ENCODE results near the gene ZNF518A. TPM values are rescaled to one million over a fixed set of nuclear protein-coding genes. Genes with fewer than 3 reads are reported as not detected.

ZNF518A gene
- total and polyA plus RNA-seq, 2 of the 13 experiments (the other 11 are each of a cell fraction or from before 2014, with no cell fraction given): 21.7 to 37.1 TPM

DNA sequence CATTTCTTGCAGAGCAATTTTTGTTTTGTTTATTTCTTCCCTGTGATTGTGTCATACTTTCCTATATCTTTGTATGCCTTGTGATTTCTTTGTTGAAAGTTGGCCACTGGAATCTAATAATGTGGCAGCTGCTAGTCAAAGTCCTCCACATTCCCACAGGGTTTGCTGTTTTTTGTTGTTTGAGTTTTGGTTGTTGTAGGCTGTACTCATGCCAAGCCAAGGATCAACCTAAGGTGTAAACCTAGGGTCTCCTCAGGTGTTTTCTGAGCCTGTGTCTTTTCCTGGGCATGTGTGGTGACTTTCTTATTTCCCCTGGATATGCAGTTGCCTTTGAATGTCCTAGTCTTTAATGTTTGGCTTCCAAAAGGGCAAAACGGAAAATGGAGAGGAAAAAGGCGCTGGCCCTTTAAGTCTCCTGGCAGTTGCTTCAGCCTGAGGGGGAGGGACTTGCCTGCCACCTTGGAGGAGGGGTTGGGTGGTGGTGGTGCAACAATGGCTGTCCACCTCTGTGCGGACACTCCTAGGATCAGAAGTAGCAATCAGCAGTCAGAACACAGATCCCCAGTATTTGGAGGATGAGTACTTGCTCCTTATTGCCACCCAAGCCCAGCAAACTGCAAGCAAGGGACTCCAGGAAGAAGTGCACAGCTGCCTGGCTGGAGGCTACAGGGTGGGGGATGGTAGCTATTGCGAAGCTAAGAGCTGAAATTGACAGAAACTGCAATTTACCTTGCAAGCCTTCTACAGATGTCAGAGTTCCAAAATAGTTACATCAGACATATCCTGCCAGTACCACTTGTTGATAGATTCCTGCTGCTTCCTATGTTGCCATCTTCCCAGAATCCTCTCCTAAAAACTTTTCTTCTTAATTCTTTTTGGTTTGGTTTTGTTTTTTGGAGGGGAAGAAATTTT is 5.6 kb upstream of the ZNF518A start (continued):
- TF ChIP-seq, protein P1, sequence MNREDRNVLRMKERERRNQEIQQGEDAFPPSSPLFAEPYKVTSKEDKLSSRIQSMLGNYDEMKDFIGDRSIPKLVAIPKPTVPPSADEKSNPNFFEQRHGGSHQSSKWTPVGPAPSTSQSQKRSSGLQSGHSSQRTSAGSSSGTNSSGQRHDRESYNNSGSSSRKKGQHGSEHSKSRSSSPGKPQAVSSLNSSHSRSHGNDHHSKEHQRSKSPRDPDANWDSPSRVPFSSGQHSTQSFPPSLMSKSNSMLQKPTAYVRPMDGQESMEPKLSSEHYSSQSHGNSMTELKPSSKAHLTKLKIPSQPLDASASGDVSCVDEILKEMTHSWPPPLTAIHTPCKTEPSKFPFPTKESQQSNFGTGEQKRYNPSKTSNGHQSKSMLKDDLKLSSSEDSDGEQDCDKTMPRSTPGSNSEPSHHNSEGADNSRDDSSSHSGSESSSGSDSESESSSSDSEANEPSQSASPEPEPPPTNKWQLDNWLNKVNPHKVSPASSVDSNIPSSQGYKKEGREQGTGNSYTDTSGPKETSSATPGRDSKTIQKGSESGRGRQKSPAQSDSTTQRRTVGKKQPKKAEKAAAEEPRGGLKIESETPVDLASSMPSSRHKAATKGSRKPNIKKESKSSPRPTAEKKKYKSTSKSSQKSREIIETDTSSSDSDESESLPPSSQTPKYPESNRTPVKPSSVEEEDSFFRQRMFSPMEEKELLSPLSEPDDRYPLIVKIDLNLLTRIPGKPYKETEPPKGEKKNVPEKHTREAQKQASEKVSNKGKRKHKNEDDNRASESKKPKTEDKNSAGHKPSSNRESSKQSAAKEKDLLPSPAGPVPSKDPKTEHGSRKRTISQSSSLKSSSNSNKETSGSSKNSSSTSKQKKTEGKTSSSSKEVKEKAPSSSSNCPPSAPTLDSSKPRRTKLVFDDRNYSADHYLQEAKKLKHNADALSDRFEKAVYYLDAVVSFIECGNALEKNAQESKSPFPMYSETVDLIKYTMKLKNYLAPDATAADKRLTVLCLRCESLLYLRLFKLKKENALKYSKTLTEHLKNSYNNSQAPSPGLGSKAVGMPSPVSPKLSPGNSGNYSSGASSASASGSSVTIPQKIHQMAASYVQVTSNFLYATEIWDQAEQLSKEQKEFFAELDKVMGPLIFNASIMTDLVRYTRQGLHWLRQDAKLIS (CRISPR knock-in tag; IDR thresholded peaks at IDR 0.05): no peak
- TF ChIP-seq, protein P2, sequence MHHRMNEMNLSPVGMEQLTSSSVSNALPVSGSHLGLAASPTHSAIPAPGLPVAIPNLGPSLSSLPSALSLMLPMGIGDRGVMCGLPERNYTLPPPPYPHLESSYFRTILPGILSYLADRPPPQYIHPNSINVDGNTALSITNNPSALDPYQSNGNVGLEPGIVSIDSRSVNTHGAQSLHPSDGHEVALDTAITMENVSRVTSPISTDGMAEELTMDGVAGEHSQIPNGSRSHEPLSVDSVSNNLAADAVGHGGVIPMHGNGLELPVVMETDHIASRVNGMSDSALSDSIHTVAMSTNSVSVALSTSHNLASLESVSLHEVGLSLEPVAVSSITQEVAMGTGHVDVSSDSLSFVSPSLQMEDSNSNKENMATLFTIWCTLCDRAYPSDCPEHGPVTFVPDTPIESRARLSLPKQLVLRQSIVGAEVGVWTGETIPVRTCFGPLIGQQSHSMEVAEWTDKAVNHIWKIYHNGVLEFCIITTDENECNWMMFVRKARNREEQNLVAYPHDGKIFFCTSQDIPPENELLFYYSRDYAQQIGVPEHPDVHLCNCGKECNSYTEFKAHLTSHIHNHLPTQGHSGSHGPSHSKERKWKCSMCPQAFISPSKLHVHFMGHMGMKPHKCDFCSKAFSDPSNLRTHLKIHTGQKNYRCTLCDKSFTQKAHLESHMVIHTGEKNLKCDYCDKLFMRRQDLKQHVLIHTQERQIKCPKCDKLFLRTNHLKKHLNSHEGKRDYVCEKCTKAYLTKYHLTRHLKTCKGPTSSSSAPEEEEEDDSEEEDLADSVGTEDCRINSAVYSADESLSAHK (CRISPR knock-in tag; IDR thresholded peaks at IDR 0.05; ENCODE audit: borderline replicate concordance): no peak
- TF ChIP-seq, protein P3, sequence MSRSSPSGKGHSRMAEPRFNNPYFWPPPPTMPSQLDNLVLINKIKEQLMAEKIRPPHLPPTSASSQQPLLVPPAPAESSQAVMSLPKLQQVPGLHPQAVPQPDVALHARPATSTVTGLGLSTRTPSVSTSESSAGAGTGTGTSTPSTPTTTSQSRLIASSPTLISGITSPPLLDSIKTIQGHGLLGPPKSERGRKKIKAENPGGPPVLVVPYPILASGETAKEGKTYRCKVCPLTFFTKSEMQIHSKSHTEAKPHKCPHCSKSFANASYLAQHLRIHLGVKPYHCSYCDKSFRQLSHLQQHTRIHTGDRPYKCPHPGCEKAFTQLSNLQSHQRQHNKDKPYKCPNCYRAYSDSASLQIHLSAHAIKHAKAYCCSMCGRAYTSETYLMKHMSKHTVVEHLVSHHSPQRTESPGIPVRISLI (CRISPR knock-in tag; IDR thresholded peaks at IDR 0.05; ENCODE audit: borderline replicate concordance): no peak
- TF ChIP-seq ISL2 (CRISPR knock-in tag; IDR thresholded peaks at IDR 0.05) (no peak), FOXJ3 (CRISPR knock-in tag; IDR thresholded peaks at IDR 0.05; ENCODE audit: borderline replicate concordance) (no peak), GABPA (IDR thresholded peaks at IDR 0.05; ENCODE audit: low read depth, low read length) (no peak), GABPA (CRISPR knock-in tag; IDR thresholded peaks at IDR 0.05; ENCODE audit: low read depth) (peak; percentile 37), ZNF761 (CRISPR knock-in tag; conservative IDR thresholded peaks at IDR 0.05) (peak; percentile 76; the same call in 1 of the 2 replicates), SNAPC2 (CRISPR knock-in tag; IDR thresholded peaks at IDR 0.05) (peak; percentile 54; the same call in 1 of the 2 replicates), ZKSCAN8 (CRISPR knock-in tag; IDR thresholded peaks at IDR 0.05; ENCODE audit: borderline replicate concordance) (no peak), RAD51 (IDR thresholded peaks at IDR 0.05; ENCODE audit: borderline replicate concordance) (no peak), GATA4 (IDR thresholded peaks at IDR 0.05; ENCODE audit: borderline replicate concordance, low read depth) (no peak)
- TF ChIP-seq, protein P4, sequence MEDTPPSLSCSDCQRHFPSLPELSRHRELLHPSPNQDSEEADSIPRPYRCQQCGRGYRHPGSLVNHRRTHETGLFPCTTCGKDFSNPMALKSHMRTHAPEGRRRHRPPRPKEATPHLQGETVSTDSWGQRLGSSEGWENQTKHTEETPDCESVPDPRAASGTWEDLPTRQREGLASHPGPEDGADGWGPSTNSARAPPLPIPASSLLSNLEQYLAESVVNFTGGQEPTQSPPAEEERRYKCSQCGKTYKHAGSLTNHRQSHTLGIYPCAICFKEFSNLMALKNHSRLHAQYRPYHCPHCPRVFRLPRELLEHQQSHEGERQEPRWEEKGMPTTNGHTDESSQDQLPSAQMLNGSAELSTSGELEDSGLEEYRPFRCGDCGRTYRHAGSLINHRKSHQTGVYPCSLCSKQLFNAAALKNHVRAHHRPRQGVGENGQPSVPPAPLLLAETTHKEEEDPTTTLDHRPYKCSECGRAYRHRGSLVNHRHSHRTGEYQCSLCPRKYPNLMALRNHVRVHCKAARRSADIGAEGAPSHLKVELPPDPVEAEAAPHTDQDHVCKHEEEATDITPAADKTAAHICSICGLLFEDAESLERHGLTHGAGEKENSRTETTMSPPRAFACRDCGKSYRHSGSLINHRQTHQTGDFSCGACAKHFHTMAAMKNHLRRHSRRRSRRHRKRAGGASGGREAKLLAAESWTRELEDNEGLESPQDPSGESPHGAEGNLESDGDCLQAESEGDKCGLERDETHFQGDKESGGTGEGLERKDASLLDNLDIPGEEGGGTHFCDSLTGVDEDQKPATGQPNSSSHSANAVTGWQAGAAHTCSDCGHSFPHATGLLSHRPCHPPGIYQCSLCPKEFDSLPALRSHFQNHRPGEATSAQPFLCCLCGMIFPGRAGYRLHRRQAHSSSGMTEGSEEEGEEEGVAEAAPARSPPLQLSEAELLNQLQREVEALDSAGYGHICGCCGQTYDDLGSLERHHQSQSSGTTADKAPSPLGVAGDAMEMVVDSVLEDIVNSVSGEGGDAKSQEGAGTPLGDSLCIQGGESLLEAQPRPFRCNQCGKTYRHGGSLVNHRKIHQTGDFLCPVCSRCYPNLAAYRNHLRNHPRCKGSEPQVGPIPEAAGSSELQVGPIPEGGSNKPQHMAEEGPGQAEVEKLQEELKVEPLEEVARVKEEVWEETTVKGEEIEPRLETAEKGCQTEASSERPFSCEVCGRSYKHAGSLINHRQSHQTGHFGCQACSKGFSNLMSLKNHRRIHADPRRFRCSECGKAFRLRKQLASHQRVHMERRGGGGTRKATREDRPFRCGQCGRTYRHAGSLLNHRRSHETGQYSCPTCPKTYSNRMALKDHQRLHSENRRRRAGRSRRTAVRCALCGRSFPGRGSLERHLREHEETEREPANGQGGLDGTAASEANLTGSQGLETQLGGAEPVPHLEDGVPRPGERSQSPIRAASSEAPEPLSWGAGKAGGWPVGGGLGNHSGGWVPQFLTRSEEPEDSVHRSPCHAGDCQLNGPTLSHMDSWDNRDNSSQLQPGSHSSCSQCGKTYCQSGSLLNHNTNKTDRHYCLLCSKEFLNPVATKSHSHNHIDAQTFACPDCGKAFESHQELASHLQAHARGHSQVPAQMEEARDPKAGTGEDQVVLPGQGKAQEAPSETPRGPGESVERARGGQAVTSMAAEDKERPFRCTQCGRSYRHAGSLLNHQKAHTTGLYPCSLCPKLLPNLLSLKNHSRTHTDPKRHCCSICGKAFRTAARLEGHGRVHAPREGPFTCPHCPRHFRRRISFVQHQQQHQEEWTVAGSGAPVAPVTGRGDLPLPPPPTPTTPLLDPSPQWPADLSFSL (CRISPR knock-in tag; IDR thresholded peaks at IDR 0.05): no peak
